Suprapubic skin (tissue), 4 donors: ENCODE measurements around the gene LGALS7B. TPM values are rescaled to one million over a fixed set of nuclear protein-coding genes. Genes with fewer than 3 reads are reported as not detected.
A peak's percentile ranks its signal among the peaks of the same experiment; 100 is the strongest.

Experiments
- DNase-seq, 2 donors: peaks; one replicate each; pipeline ENCODE4 v3.0.0-alpha.2; 2019; ENCODE audit warnings: low spot score in 2 of 2
- H3K27ac ChIP-seq: fragments of 200-600 bp; sonication (generic); one replicate; pipeline ENCODE4 v1.5.1; 2019
- H3K27me3 ChIP-seq: fragments of 200-600 bp; sonication (generic); one replicate; pipeline ENCODE4 v1.5.1; 2019
- H3K36me3 ChIP-seq: fragments of 200-600 bp; sonication (generic); one replicate; pipeline ENCODE4 v1.5.1; 2019
- H3K4me1 ChIP-seq: fragments of 200-600 bp; sonication (generic); one replicate; pipeline ENCODE4 v1.5.1; 2019
- H3K4me3 ChIP-seq: fragments of 200-600 bp; sonication (generic); one replicate; pipeline ENCODE4 v1.5.1; 2019; ENCODE audit warnings: mild to moderate bottlenecking
- H3K9me3 ChIP-seq: fragments of 200-600 bp; sonication (generic); one replicate; pipeline ENCODE4 v1.5.1; 2019
- CTCF ChIP-seq, 2 donors: fragments of 200-600 bp in 1 of 2; fragments of 450-650 bp in 1 of 2; sonication (generic) in 1 of 2; IDR thresholded peaks; one replicate each; pipeline ENCODE4 v1.5.1; 2016 to 2019; ENCODE audit warnings: antibody characterized with exemption in 2 of 2, mild to moderate bottlenecking in 1 of 2, moderate library complexity in 1 of 2
- EP300 ChIP-seq: sonication (generic); formaldehyde crosslinking; IDR thresholded peaks from one replicate; pipeline ENCODE4 v1.6.1; 2017; ENCODE audit warnings: antibody characterized with exemption
- POLR2A ChIP-seq, 2 donors: fragments of 450-650 bp; IDR thresholded peaks; one replicate each; pipeline ENCODE4 v1.6.1; 2017; ENCODE audit warnings: antibody characterized with exemption in 2 of 2, mild to moderate bottlenecking in 2 of 2, moderate library complexity in 2 of 2
- POLR2AphosphoS5 ChIP-seq, 3 donors: sonication (generic); formaldehyde crosslinking; IDR thresholded peaks; one replicate each; pipeline ENCODE4 v1.6.1; 2017; ENCODE audit warnings: antibody characterized with exemption in 3 of 3
- WGBS: methylation state at CpG from one replicate; pipeline ENCODE4 v1.1.5; 2018; 5-methylcytosine and 5-hydroxymethylcytosine counted together
- total RNA-seq, 4 donors: library from RNA; depleted of rRNA; stranded (reverse); fragments of >200 nt; gene quantifications; one replicate each; pipeline ENCODE4 v1.1.0, GENCODE V29; 2016

Gene LGALS7B
- total RNA-seq, 4 donors from 2014 or later, result 1,712 to 6,564 (median 4,773) TPM

GRCh38 chr19:38839816-38840582, 51.0 kb downstream of the LGALS7B start:
- no peak for DNase-seq
- 72% methylated on average over 27 of the region's 28 CpGs for WGBS
- no peak for TF ChIP-seq POLR2A (IDR thresholded peaks at IDR 0.05)
- no peak for TF ChIP-seq POLR2AphosphoS5 (IDR thresholded peaks at IDR 0.05)
- TF ChIP-seq EP300, result no peak
- peak overlapping the region; percentile 88 for H3K27ac ChIP-seq
- peaks cover 90% of the 10 kb centered on the region for H3K36me3 ChIP-seq
- no peaks in the 10 kb centered on the region for H3K9me3 ChIP-seq
- H3K27me3 ChIP-seq, result no peaks in the 10 kb centered on the region
- peaks cover 69% of the 10 kb centered on the region for H3K4me1 ChIP-seq
- H3K4me3 ChIP-seq, result no peak overlapping the region

GRCh38 chr19:38840583-38840968, 51.6 kb downstream of the LGALS7B start:
- Histone ChIP-seq H3K4me1 (peaks cover 69% of the 10 kb centered on the region), H3K9me3 (no peaks in the 10 kb centered on the region), H3K4me3 (no peak overlapping the region), H3K27ac (peak overlapping the region; percentile 88), H3K27me3 (no peaks in the 10 kb centered on the region), H3K36me3 (peaks cover 96% of the 10 kb centered on the region)
- TF ChIP-seq EP300, result no peak
- no peak for TF ChIP-seq POLR2A (IDR thresholded peaks at IDR 0.05)
- TF ChIP-seq CTCF (IDR thresholded peaks at IDR 0.05), result no peak
- no peak for TF ChIP-seq POLR2AphosphoS5 (IDR thresholded peaks at IDR 0.05)
- DNase-seq, result no peak
- 93% methylated on average over 1 of the region's 5 CpGs for WGBS

Other genes starting within 250 kb of the LGALS7B start
- 1 to 10 TPM in 3 of 4 donors, under 1 TPM in 1; 0.68 to 2.8 (median 1.8) TPM for gene MAP4K1, start 171.2 kb upstream of the LGALS7B start, total RNA-seq
- 100 to 1,000 TPM; 274 to 587 (median 557) TPM for gene EIF3K, start 170.0 kb upstream of the LGALS7B start, total RNA-seq
- 100 to 1,000 TPM; 475 to 520 (median 507) TPM for gene ACTN4, start 141.6 kb upstream of the LGALS7B start, total RNA-seq
- gene CAPN12, start 44.7 kb upstream of the LGALS7B start, total RNA-seq, result 10 to 100 TPM in 3 of 4 donors, 1 to 10 TPM in 1; 8.0 to 31.3 (median 15.7) TPM
- gene LGALS7, start 15.7 kb upstream of the LGALS7B start, total RNA-seq, result 1,000 to 10,000 TPM in 1 of 4 donors, 100 to 1,000 TPM in 2, 10 to 100 TPM in 1; 51.3 to 1,491 (median 446) TPM
- gene LGALS4, start 23.7 kb downstream of the LGALS7B start, total RNA-seq, result 1 to 10 TPM in 3 of 4 donors, under 1 TPM in 1; 0.39 to 8.2 (median 1.6) TPM
- 100 to 1,000 TPM in 1 of 4 donors, 10 to 100 TPM in 3; 77.6 to 250 (median 86.4) TPM for gene ECH1, start 42.6 kb downstream of the LGALS7B start, total RNA-seq
- 100 to 1,000 TPM; 178 to 227 (median 200) TPM for gene HNRNPL, start 60.8 kb downstream of the LGALS7B start, total RNA-seq
- 10 to 100 TPM in 2 of 4 donors, 1 to 10 TPM in 2; 5.1 to 17.2 (median 9.2) TPM for gene RINL, start 89.1 kb downstream of the LGALS7B start, total RNA-seq
- gene SIRT2, start 110.4 kb downstream of the LGALS7B start, total RNA-seq, result 100 to 1,000 TPM in 1 of 4 donors, 10 to 100 TPM in 3; 90.4 to 100 (median 96.2) TPM
- 10 to 100 TPM; 18.1 to 25.4 (median 21.1) TPM for gene NFKBIB, start 110.8 kb downstream of the LGALS7B start, total RNA-seq
- 1 to 10 TPM in 2 of 4 donors, under 1 TPM in 1, not detected in 1; 0.85 to 3.1 (median 1.3) TPM for gene CCER2, start 123.0 kb downstream of the LGALS7B start, total RNA-seq
- gene SARS2, start 141.6 kb downstream of the LGALS7B start, total RNA-seq, result 10 to 100 TPM; 18.5 to 36.4 (median 29.2) TPM
- gene MRPS12, start 141.7 kb downstream of the LGALS7B start, total RNA-seq, result 10 to 100 TPM; 19.0 to 40.5 (median 35.2) TPM
- gene FBXO17, start 186.5 kb downstream of the LGALS7B start, total RNA-seq, result 10 to 100 TPM; 11.3 to 35.1 (median 20.4) TPM
- 10 to 100 TPM; 12.0 to 37.9 (median 26.1) TPM for gene FBXO27, start 243.3 kb downstream of the LGALS7B start, total RNA-seq